Uterus (tissue), 2 donors: Measurements from ENCODE around the gene ABCG4.

Experiments used
- POLR2A ChIP-seq, 2 donors: fragments of 450-650 bp; IDR thresholded peaks; one replicate each; pipeline ENCODE4 v1.6.1; 2016; ENCODE audit warnings: antibody characterized with exemption in 2 of 2, mild to moderate bottlenecking in 1 of 2, moderate library complexity in 1 of 2
- TF ChIP-seq, protein P1 (sequence below), 4 experiments: fragments of 200-600 bp in 2 of 4; fragments of 450-650 bp in 2 of 4; sonication (generic) in 2 of 4; IDR thresholded peaks; one replicate each; pipeline ENCODE4 v1.5.1; 2016 to 2019; ENCODE audit warnings: antibody characterized with exemption in 4 of 4, mild to moderate bottlenecking in 2 of 4, moderate library complexity in 1 of 4

DNA sequence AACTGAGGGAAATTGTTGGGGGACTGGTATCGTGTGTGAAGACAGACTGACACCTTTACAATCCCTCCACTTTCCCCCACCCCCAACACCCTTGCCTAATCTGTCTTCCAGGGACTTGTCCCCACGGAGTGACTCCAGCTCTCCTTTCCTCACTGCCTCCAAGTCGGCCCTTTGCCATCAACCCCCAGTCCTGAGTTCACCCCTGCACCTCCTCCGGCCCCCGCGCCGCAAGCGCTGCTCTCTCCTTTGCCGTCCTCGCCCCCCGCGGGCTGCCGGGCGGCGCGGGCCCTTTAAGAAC, 183 bp upstream of the ABCG4 start:
- TF ChIP-seq, protein P1, sequence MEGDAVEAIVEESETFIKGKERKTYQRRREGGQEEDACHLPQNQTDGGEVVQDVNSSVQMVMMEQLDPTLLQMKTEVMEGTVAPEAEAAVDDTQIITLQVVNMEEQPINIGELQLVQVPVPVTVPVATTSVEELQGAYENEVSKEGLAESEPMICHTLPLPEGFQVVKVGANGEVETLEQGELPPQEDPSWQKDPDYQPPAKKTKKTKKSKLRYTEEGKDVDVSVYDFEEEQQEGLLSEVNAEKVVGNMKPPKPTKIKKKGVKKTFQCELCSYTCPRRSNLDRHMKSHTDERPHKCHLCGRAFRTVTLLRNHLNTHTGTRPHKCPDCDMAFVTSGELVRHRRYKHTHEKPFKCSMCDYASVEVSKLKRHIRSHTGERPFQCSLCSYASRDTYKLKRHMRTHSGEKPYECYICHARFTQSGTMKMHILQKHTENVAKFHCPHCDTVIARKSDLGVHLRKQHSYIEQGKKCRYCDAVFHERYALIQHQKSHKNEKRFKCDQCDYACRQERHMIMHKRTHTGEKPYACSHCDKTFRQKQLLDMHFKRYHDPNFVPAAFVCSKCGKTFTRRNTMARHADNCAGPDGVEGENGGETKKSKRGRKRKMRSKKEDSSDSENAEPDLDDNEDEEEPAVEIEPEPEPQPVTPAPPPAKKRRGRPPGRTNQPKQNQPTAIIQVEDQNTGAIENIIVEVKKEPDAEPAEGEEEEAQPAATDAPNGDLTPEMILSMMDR (IDR thresholded peaks at IDR 0.05): no peak
- no peak for TF ChIP-seq POLR2A (IDR thresholded peaks at IDR 0.05)
